Trophoblast cell (in vitro differentiated cells and primary cell): ENCODE measurements around the gene PHPT1. TPM values are rescaled to one million over a fixed set of nuclear protein-coding genes. Genes with fewer than 3 reads are reported as not detected.
A peak's percentile ranks its signal among the peaks of the same experiment; 100 is the strongest.
"Not testable (repeated sequence)": the region's sequence is repeated elsewhere in the genome, so short reads cannot be mapped to it uniquely, and the experiment has no call there.

Experiments used
- DNase-seq, 2 donors: peaks; one replicate each; pipeline ENCODE4 v3.0.0-alpha.2; 2016
- H2AFZ ChIP-seq: 2 replicates; pipeline ENCODE4 v1.6.1; 2013; ENCODE audit warnings: low read length, moderate library complexity, mild to moderate bottlenecking; ENCODE audit not compliant: insufficient read depth, poor library complexity
- H2AK5ac ChIP-seq: 2 replicates; pipeline ENCODE4 v1.6.1; 2013; ENCODE audit warnings: mild to moderate bottlenecking, low read length
- H2BK120ac ChIP-seq: 2 replicates; pipeline ENCODE4 v1.6.1; 2013; ENCODE audit warnings: low read length, mild to moderate bottlenecking, moderate library complexity; ENCODE audit not compliant: insufficient read depth, poor library complexity
- H2BK12ac ChIP-seq: 2 replicates; pipeline ENCODE4 v1.6.1; 2013; ENCODE audit warnings: mild to moderate bottlenecking, low read length, moderate library complexity
- H2BK5ac ChIP-seq: 2 replicates; pipeline ENCODE4 v1.6.1; 2013; ENCODE audit warnings: low read length, low read depth, moderate library complexity, mild to moderate bottlenecking; ENCODE audit not compliant: poor library complexity
- H3K14ac ChIP-seq: 2 replicates; pipeline ENCODE4 v1.6.1; 2013; ENCODE audit warnings: mild to moderate bottlenecking, low read length
- H3K18ac ChIP-seq: 2 replicates; pipeline ENCODE4 v1.6.1; 2013; ENCODE audit warnings: mild to moderate bottlenecking, low read length
- H3K23ac ChIP-seq: 2 replicates; pipeline ENCODE4 v1.6.1; 2013; ENCODE audit warnings: low read length
- H3K27ac ChIP-seq: 2 replicates; pipeline ENCODE4 v1.5.1; 2013; ENCODE audit warnings: low read depth, mild to moderate bottlenecking, inconsistent platforms, low read length, moderate library complexity
- H3K27me3 ChIP-seq: 2 replicates; pipeline ENCODE4 v1.6.1; 2013; ENCODE audit warnings: inconsistent platforms, mild to moderate bottlenecking, low read length, moderate library complexity; ENCODE audit not compliant: insufficient read depth
- H3K36me3 ChIP-seq, 2 experiments: 1 replicate in 1 of 2; 2 replicates in 1 of 2; pipeline ENCODE4 v1.6.1; 2013; ENCODE audit warnings: low read length in 2 of 2, mild to moderate bottlenecking in 2 of 2, moderate library complexity in 1 of 2; ENCODE audit not compliant: insufficient read depth in 2 of 2, control insufficient read depth in 1 of 2
- H3K4ac ChIP-seq: 2 replicates; pipeline ENCODE4 v1.6.1; 2013; ENCODE audit warnings: low read depth, mild to moderate bottlenecking, low read length, moderate library complexity
- H3K4me1 ChIP-seq, 2 experiments: 1 replicate in 1 of 2; 2 replicates in 1 of 2; pipeline ENCODE4 v1.6.1; 2013; ENCODE audit warnings: low read length in 2 of 2, mild to moderate bottlenecking in 2 of 2, moderate library complexity in 1 of 2; ENCODE audit not compliant: insufficient read depth in 2 of 2, control insufficient read depth in 1 of 2
- H3K4me2 ChIP-seq: 2 replicates; pipeline ENCODE4 v1.6.1; 2013; ENCODE audit warnings: inconsistent platforms, mild to moderate bottlenecking, low read length, moderate library complexity
- H3K4me3 ChIP-seq: 2 replicates; pipeline ENCODE4 v1.5.1; 2013; ENCODE audit warnings: mild to moderate bottlenecking, low read depth, low read length, inconsistent platforms
- H3K79me1 ChIP-seq: one replicate; pipeline ENCODE4 v1.6.1; 2013; ENCODE audit warnings: low read length
- H3K79me2 ChIP-seq: 2 replicates; pipeline ENCODE4 v1.6.1; 2013; ENCODE audit warnings: low read length, mild to moderate bottlenecking; ENCODE audit not compliant: control insufficient read depth, insufficient read depth, poor library complexity
- H3K9ac ChIP-seq: 2 replicates; pipeline ENCODE4 v1.6.1; 2013; ENCODE audit warnings: mild to moderate bottlenecking, low read length
- H3K9me3 ChIP-seq: 2 replicates; pipeline ENCODE4 v1.6.1; 2013; ENCODE audit warnings: low read depth, mild to moderate bottlenecking, control low read depth, inconsistent platforms, low read length; ENCODE audit not compliant: insufficient read depth
- H4K12ac ChIP-seq: 2 replicates; pipeline ENCODE4 v1.6.1; 2013; ENCODE audit warnings: low read depth, mild to moderate bottlenecking, low read length, moderate library complexity
- H4K8ac ChIP-seq: 2 replicates; pipeline ENCODE4 v1.6.1; 2013; ENCODE audit warnings: low read depth, mild to moderate bottlenecking, low read length, moderate library complexity
- H4K91ac ChIP-seq: one replicate; pipeline ENCODE4 v1.6.1; 2013; ENCODE audit warnings: low read depth, mild to moderate bottlenecking, low read length, moderate library complexity
- WGBS: extraction: QIAGEN DNeasy Blood & Tissue Kit; methylation state at CpG from one replicate; pipeline ENCODE4 v1.1.7; 2013; ENCODE audit warnings: missing lambda C conversion rate; ENCODE audit not compliant: insufficient read length, insufficient coverage; ENCODE audit errors: extremely low coverage; 5-methylcytosine and 5-hydroxymethylcytosine counted together
- polyA plus RNA-seq: library from polyadenylated mRNA; stranded (reverse); fragments of 200-250 nt; gene quantifications from 2 replicates; pipeline ENCODE4 v1.2.3, GENCODE V29; 2013

PHPT1 gene
- 136 and 146 TPM in 2 replicates for polyA plus RNA-seq

GRCh38 chr9:136849038-136849959 is at the start of gene PHPT1:
Gene PHPT1, plus strand, starts transcription at chr9:136849409. Its CDS starts 22 bp downstream, at chr9:136849431.
- no CpG with 5 or more reads among the region's 77 CpGs for WGBS
- Histone ChIP-seq H2BK12ac (no peak within 1 kb of the TSS), H3K79me1 (peaks cover 22% of the 10 kb centered on the region), H3K18ac (peak within 1 kb of the TSS; percentile 93), H3K4me3 (peak within 1 kb of the TSS; percentile 85), H3K27me3 (peaks cover 4% of the 10 kb centered on the region), H3K14ac (peak within 1 kb of the TSS; percentile 88), H3K36me3 (peaks cover 15 to 20% of the 10 kb centered on the region in 2 experiments), H3K79me2 (peaks cover 9% of the 10 kb centered on the region), H4K12ac (peak within 1 kb of the TSS; percentile 82), H4K91ac (peak within 1 kb of the TSS; percentile 92), H2AFZ (peak within 1 kb of the TSS; percentile 72), H2BK120ac (peak within 1 kb of the TSS; percentile 57), H3K4me1 (peaks cover 19 to 20% of the 10 kb centered on the region in 2 experiments), H3K27ac (peak within 1 kb of the TSS; percentile 92), H2AK5ac (peak within 1 kb of the TSS; percentile 77), H4K8ac (peak within 1 kb of the TSS; percentile 91), H3K23ac (no peak within 1 kb of the TSS), H3K9me3 (peaks cover 25% of the 10 kb centered on the region), H3K9ac (peak within 1 kb of the TSS; percentile 84), H3K4me2 (peak within 1 kb of the TSS; percentile 80), H3K4ac (peak within 1 kb of the TSS; percentile 30), H2BK5ac (peak within 1 kb of the TSS; percentile 94)
- peak; percentile 99 for DNase-seq

DNA sequence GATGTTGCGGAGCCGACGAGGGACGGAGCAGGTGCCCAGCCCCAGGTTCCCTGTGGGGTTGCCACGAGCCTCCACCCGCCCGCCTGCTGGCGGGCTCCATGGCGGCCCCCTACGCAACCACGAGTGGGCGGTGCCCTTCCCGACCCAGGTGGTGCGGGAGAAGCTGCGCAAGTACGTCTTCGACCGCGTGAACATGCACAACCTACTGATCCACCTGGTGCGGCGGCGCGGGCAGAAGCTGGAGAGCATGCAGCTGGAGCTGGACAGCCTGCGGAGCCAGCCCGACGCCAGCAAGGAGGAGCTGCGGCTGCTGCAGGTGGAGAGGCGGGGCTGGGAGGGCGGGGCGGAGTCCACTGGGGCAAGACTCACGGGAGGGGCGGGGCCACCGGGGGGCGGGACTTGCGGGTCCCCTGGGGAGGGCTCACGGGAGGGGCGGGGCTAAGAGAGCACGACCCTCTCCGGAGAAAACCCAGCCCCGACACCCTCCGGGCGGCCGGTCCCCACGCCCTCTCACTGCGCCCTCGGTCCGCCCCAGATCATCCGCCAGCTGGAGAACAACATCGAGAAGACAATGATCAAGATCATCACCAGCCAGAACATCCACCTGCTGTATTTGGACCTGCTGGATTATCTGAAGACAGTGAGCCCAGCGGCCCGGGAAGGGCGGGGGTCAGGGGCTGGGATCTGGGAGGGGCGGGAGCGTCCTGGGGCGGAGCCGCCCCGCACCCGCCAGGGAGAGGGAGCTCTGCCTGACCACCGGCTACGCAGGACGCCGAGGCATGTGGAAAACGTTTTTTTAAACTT is 49.2 kb upstream of the PHPT1 start:
- H3K79me1 ChIP-seq: peaks cover 13% of the 10 kb centered on the region
- no peaks in the 10 kb centered on the region for H3K9me3 ChIP-seq
- peak overlapping the region; percentile 53 for H2BK12ac ChIP-seq
- peak; percentile 80 to 84 for DNase-seq
- H3K23ac ChIP-seq: no peak overlapping the region
- H3K36me3 ChIP-seq: peaks cover 0 to 9% of the 10 kb centered on the region in 2 experiments
- peak overlapping the region; percentile 74 for H2AFZ ChIP-seq
- H3K4me3 ChIP-seq: peak overlapping the region; percentile 46
- WGBS: no CpG with 5 or more reads among the region's 63 CpGs
- H3K9ac ChIP-seq: no peak overlapping the region
- H3K79me2 ChIP-seq: peaks cover 1% of the 10 kb centered on the region
- peak overlapping the region; percentile 11 for H3K27ac ChIP-seq
- H3K4me1 ChIP-seq: peaks cover 28 to 30% of the 10 kb centered on the region in 2 experiments
- H4K91ac ChIP-seq: peak overlapping the region; percentile 63
- peak overlapping the region; percentile 51 for H4K8ac ChIP-seq
- no peak overlapping the region for H4K12ac ChIP-seq
- no peak overlapping the region for H3K18ac ChIP-seq
- H3K4ac ChIP-seq: peak overlapping the region; percentile 28
- no peak overlapping the region for H3K14ac ChIP-seq
- H2BK5ac ChIP-seq: no peak overlapping the region
- H2AK5ac ChIP-seq: no peak overlapping the region
- H3K4me2 ChIP-seq: peak overlapping the region; percentile 71
- H3K27me3 ChIP-seq: no peaks in the 10 kb centered on the region
- peak overlapping the region; percentile 25 for H2BK120ac ChIP-seq

DNA sequence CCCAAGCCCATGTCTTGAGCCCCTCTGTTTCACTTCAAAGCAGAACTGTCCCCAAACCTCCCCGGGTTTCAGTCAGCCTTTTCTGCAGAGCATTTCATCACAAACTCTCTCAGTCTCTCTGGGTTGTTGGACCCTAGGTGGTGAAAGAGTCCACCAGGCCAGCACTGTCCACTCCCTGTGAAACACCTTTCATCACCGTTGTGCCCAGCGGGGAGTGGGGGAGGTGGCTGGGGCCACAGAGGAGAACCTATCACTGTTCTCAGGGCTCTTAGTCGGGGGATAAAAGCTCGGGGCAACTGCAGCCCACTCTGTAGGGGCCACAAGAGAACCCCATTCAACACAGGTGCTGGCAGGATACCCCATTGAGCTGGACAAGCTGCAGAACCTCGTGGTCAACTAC is 46.9 kb upstream of the PHPT1 start:
- no peaks in the 10 kb centered on the region for H3K27me3 ChIP-seq
- peaks cover 12% of the 10 kb centered on the region for H3K79me1 ChIP-seq
- no peak overlapping the region for H3K4ac ChIP-seq
- no peak overlapping the region for H2BK5ac ChIP-seq
- no peak overlapping the region for H3K27ac ChIP-seq
- H3K23ac ChIP-seq: no peak overlapping the region
- H3K4me2 ChIP-seq: no peak overlapping the region
- H3K4me3 ChIP-seq: no peak overlapping the region
- H3K79me2 ChIP-seq: peaks cover 4% of the 10 kb centered on the region
- no peak overlapping the region for H2BK12ac ChIP-seq
- no peak overlapping the region for H2AFZ ChIP-seq
- no peak overlapping the region for H4K8ac ChIP-seq
- no peaks in the 10 kb centered on the region for H3K9me3 ChIP-seq
- no peak for DNase-seq
- H3K9ac ChIP-seq: no peak overlapping the region
- WGBS: no CpG with 5 or more reads among the region's 6 CpGs
- no peak overlapping the region for H3K14ac ChIP-seq
- H4K91ac ChIP-seq: no peak overlapping the region
- no peak overlapping the region for H2AK5ac ChIP-seq
- no peak overlapping the region for H3K18ac ChIP-seq
- peaks cover 26 to 27% of the 10 kb centered on the region in 2 experiments for H3K4me1 ChIP-seq
- H4K12ac ChIP-seq: no peak overlapping the region
- peaks cover 10 to 15% of the 10 kb centered on the region in 2 experiments for H3K36me3 ChIP-seq
- no peak overlapping the region for H2BK120ac ChIP-seq

GRCh38 chr9:136803009-136803550 is 46.1 kb upstream of the PHPT1 start:
- not testable (repeated sequence) for H3K4ac ChIP-seq, H3K27me3 ChIP-seq, H3K9ac ChIP-seq, H3K4me3 ChIP-seq, H2BK5ac ChIP-seq, H3K9me3 ChIP-seq, H4K12ac ChIP-seq, H2AFZ ChIP-seq, H3K79me2 ChIP-seq, H3K27ac ChIP-seq, H3K18ac ChIP-seq, H3K14ac ChIP-seq, H4K8ac ChIP-seq, DNase-seq, H3K4me2 ChIP-seq, H2BK12ac ChIP-seq, H2BK120ac ChIP-seq, H3K23ac ChIP-seq
- peaks cover 17% of the 10 kb centered on the region for H3K79me1 ChIP-seq
- WGBS: no CpG with 5 or more reads among the region's 9 CpGs
- H3K36me3 ChIP-seq: peaks cover 10 to 15% of the 10 kb centered on the region in 2 experiments
- peak overlapping the region; percentile 5 for H4K91ac ChIP-seq
- peaks cover 23 to 27% of the 10 kb centered on the region in 2 experiments for H3K4me1 ChIP-seq
- peak overlapping the region; percentile 29 for H2AK5ac ChIP-seq
